Endothelial cell of umbilical vein (primary cell): Measurements from ENCODE around the gene PSME3. TPM values are rescaled to one million over a fixed set of nuclear protein-coding genes. Genes with fewer than 3 reads are reported as not detected.

Experiments used
- BruUV-seq: library from RNA; stranded (reverse); fragments of 400-500 nt; replicated peaks from 2 replicates; lab custom pipeline; 2021; lab: Mats Ljungman, UMichigan
- CTCF ChIA-PET: fragments of 300-600, 350-600 bp; sonication (Branson Sonifier 250); formaldehyde crosslinking; loops from one replicate; lab custom pipeline; 2021; ENCODE audit warnings: antibody characterized with exemption, inconsistent platforms; lab: Charles Lee
- POLR2A ChIA-PET: fragments of 300-600, 350-600 bp; sonication (Branson Sonifier 250); formaldehyde crosslinking; loops from one replicate; lab custom pipeline; 2021; ENCODE audit warnings: antibody characterized with exemption, inconsistent platforms; lab: Charles Lee
- DNase-seq: peaks from one replicate; pipeline ENCODE4 v3.0.0-alpha.2; 2011; ENCODE audit warnings: low read depth, low spot score
- FAIRE-seq: peaks from 2 replicates; lab custom pipeline; 2011; peaks lifted over from hg19 to GRCh38; lab: Jason Lieb, UNC
- H2AFZ ChIP-seq: 2 replicates; pipeline ENCODE4 v1.6.0; 2012; ENCODE audit warnings: low read depth, low read length, control low read depth, inconsistent platforms
- H3K27ac ChIP-seq: 2 replicates; pipeline ENCODE4 v1.5.1; 2011; ENCODE audit warnings: low read depth, mild to moderate bottlenecking, control low read depth, low read length, moderate library complexity; ENCODE audit not compliant: insufficient read depth
- H3K27me3 ChIP-seq, 2 experiments: 2 replicates each; pipeline versions ENCODE4 v1.6.0 to v1.6.1; 2011; ENCODE audit warnings: low read length in 2 of 2, mixed read lengths in 1 of 2; ENCODE audit not compliant: control insufficient read depth in 2 of 2, insufficient read depth in 2 of 2
- H3K36me3 ChIP-seq, 2 experiments: 2 replicates in 1 of 2; 3 replicates in 1 of 2; pipeline ENCODE4 v1.5.1; 2011; ENCODE audit warnings: low read length in 2 of 2, mild to moderate bottlenecking in 1 of 2, moderate library complexity in 1 of 2; ENCODE audit not compliant: control insufficient read depth in 2 of 2, insufficient read depth in 2 of 2; ENCODE audit errors: extremely low read depth in 1 of 2
- H3K4me1 ChIP-seq: 3 replicates; pipeline ENCODE4 v1.5.1; 2011; ENCODE audit warnings: mild to moderate bottlenecking, low read length; ENCODE audit not compliant: control insufficient read depth, insufficient read depth; ENCODE audit errors: extremely low read depth
- H3K4me2 ChIP-seq: 2 replicates; pipeline ENCODE4 v1.6.1; 2011; ENCODE audit warnings: low read length, control low read depth, mixed read lengths; ENCODE audit not compliant: insufficient read depth
- H3K4me3 ChIP-seq, 3 experiments: fragments of 200-600 bp in 1 of 3; sonication (generic), shearing (Covaris generic) in 1 of 3; replicated peaks in 1 of 3; 2 replicates each; pipeline ENCODE4 v1.5.1; 2011 to 2016; ENCODE audit warnings: control low read depth in 3 of 3, low read length in 3 of 3, mild to moderate bottlenecking in 2 of 3, inconsistent platforms in 1 of 3, low read depth in 1 of 3, moderate library complexity in 1 of 3; ENCODE audit not compliant: insufficient read depth in 1 of 3
- H3K79me2 ChIP-seq: 2 replicates; pipeline ENCODE4 v1.6.0; 2012; ENCODE audit warnings: low read length, inconsistent platforms; ENCODE audit not compliant: control insufficient read depth, insufficient read depth
- H3K9ac ChIP-seq: replicated peaks from 2 replicates; pipeline ENCODE3; 2011; ENCODE audit warnings: low read length, control low read depth; ENCODE audit not compliant: insufficient read depth; ENCODE audit errors: extremely low read depth
- H3K9me1 ChIP-seq: replicated peaks from 3 replicates; pipeline ENCODE4 v1.6.0; 2011; ENCODE audit warnings: mild to moderate bottlenecking, low read length; ENCODE audit not compliant: control insufficient read depth, insufficient read depth; ENCODE audit errors: extremely low read depth
- H3K9me3 ChIP-seq: replicated peaks from 2 replicates; pipeline ENCODE4 v1.5.1; 2012; ENCODE audit warnings: low read length, inconsistent platforms; ENCODE audit not compliant: control insufficient read depth, insufficient read depth
- H4K20me1 ChIP-seq: replicated peaks from 2 replicates; pipeline ENCODE3; 2011; ENCODE audit warnings: mild to moderate bottlenecking, low read length; ENCODE audit not compliant: control insufficient read depth, insufficient read depth; ENCODE audit errors: extremely low read depth
- EZH2 ChIP-seq: IDR thresholded peaks from 2 replicates; pipeline ENCODE4 v1.6.1; 2012; ENCODE audit warnings: borderline replicate concordance, low read depth, mild to moderate bottlenecking, moderate library complexity, low read length, inconsistent platforms; ENCODE audit not compliant: severe bottlenecking
- FOS ChIP-seq: IDR thresholded peaks from 2 replicates; pipeline ENCODE4 v1.6.1; 2011; ENCODE audit warnings: mild to moderate bottlenecking, low read length, moderate library complexity, borderline replicate concordance; ENCODE audit not compliant: insufficient read depth
- JUN ChIP-seq: IDR thresholded peaks from 2 replicates; pipeline ENCODE4 v1.6.1; 2011; ENCODE audit warnings: borderline replicate concordance, low read depth; ENCODE audit not compliant: insufficient read length, insufficient read depth
- MAX ChIP-seq: IDR thresholded peaks from 2 replicates; pipeline ENCODE4 v1.6.1; 2011; ENCODE audit not compliant: insufficient read depth, insufficient read length
- POLR2A ChIP-seq: IDR thresholded peaks from 2 replicates; pipeline ENCODE4 v1.6.1; 2012; ENCODE audit warnings: low read depth, mild to moderate bottlenecking, control low read depth, low read length
- POLR2AphosphoS5 ChIP-seq: IDR thresholded peaks from 2 replicates; pipeline ENCODE4 v1.6.1; 2012; ENCODE audit warnings: low read depth, mild to moderate bottlenecking, control low read depth, low read length, moderate library complexity; ENCODE audit not compliant: insufficient read depth
- dilution Hi-C: fragments of 300-500 bp; cut with MboI; formaldehyde crosslinking; loops from one replicate; pipeline ENCODE4 v1.15.0; 2019; ENCODE audit warnings: low sequenced_read_pairs; ENCODE audit not compliant: extremely low pct_ligation_motif_present
- intact Hi-C: fragments of 100-400 bp; cut with micrococcal nuclease; formaldehyde crosslinking; loops from one replicate; pipeline ENCODE4 v1.10.0; 2022
- microRNA-seq: library from miRNA; unstranded; fragments of <30 nt; microRNA quantifications from one replicate; pipeline ENCODE4 v1.2.0, GENCODE V29; 2021; ENCODE audit warnings: borderline number of aligned reads, borderline replicate concordance
- polyA plus RNA-seq, 4 experiments: library from polyadenylated mRNA; depleted of rRNA in 3 of 4; stranded (reverse) in 3 of 4; unstranded in 1 of 4; fragments of >200 nt; gene quantifications; 2 replicates each; pipeline versions ENCODE4 v1.2.1 to v1.2.3, GENCODE V29; 2011 to 2012; ENCODE audit warnings: missing spikeins in 1 of 4
- small RNA-seq: library from RNA; depleted of rRNA; stranded (forward); fragments of <200 nt; gene quantifications from one replicate; pipeline ENCODE3, GENCODE V24; 2012; ENCODE audit warnings: low replicate concordance, low read depth; ENCODE audit not compliant: insufficient read depth, insufficient read length
- total RNA-seq: library from RNA; stranded (reverse); gene quantifications from 2 replicates; pipeline ENCODE4 v1.2.3, GENCODE V29; 2021
- TF ChIP-seq, protein P1 (sequence below), 2 donors: IDR thresholded peaks; 1 replicate in 1 of 2; 2 replicates in 1 of 2; pipeline ENCODE4 v1.5.1; 2011; ENCODE audit warnings: low read length in 2 of 2, mild to moderate bottlenecking in 2 of 2, moderate library complexity in 2 of 2, control low read depth in 1 of 2, inconsistent platforms in 1 of 2, low read depth in 1 of 2; ENCODE audit not compliant: insufficient read depth in 1 of 2; ENCODE audit errors: extremely low read depth in 1 of 2

Gene PSME3
- total and polyA plus RNA-seq, 2 donors (not counting 3 experiments of a cell fraction or from before 2014, with no cell fraction given), result 98.4 to 126 TPM

- Histone ChIP-seq H3K9ac (no peak overlapping the region), H3K9me3 (no peaks in the 10 kb centered on the region), H3K9me1 (no peaks in the 10 kb centered on the region), H3K79me2 (no peaks in the 10 kb centered on the region), H3K4me2 (no peak overlapping the region), H2AFZ (peak overlapping the region; percentile 87), H3K36me3 (no peaks in the 10 kb centered on the region), H3K27me3 (no peaks in the 10 kb centered on the region), H4K20me1 (no peaks in the 10 kb centered on the region), H3K27ac (no peak overlapping the region), H3K4me3 (no peak overlapping the region), H3K4me1 (peaks cover 25% of the 10 kb centered on the region)
- POLR2A ChIA-PET, result no interaction called here
- FAIRE-seq (peak; percentile 80), DNase-seq (peak; percentile 22)
- CTCF ChIA-PET, result no interaction called here
- intact Hi-C loops, result no loop called here
- no peak for TF ChIP-seq EZH2
- no peak for TF ChIP-seq FOS
- TF ChIP-seq, protein P1, sequence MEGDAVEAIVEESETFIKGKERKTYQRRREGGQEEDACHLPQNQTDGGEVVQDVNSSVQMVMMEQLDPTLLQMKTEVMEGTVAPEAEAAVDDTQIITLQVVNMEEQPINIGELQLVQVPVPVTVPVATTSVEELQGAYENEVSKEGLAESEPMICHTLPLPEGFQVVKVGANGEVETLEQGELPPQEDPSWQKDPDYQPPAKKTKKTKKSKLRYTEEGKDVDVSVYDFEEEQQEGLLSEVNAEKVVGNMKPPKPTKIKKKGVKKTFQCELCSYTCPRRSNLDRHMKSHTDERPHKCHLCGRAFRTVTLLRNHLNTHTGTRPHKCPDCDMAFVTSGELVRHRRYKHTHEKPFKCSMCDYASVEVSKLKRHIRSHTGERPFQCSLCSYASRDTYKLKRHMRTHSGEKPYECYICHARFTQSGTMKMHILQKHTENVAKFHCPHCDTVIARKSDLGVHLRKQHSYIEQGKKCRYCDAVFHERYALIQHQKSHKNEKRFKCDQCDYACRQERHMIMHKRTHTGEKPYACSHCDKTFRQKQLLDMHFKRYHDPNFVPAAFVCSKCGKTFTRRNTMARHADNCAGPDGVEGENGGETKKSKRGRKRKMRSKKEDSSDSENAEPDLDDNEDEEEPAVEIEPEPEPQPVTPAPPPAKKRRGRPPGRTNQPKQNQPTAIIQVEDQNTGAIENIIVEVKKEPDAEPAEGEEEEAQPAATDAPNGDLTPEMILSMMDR (IDR thresholded peaks at IDR 0.05; ENCODE audit: extremely low read depth in 1 of 2, insufficient read depth in 1 of 2, low read depth in 1 of 2, low read length in 2 of 2), result no peak
- TF ChIP-seq MAX, result no peak
- no peak for TF ChIP-seq JUN
- no peak for TF ChIP-seq POLR2AphosphoS5
- no peak for TF ChIP-seq POLR2A
- dilution Hi-C loops, result no loop called here
- BruUV-seq, result no TSS peak
These were observed 60.2 kb downstream of the PSME3 start for GRCh38 chr17:42893359-42893758.

Small RNA genes within 50 kb of the gene (microRNA-seq; reads per million reads assigned to microRNA genes)
- 1.5 reads per million for gene MIR6781

Small RNA genes within 50 kb of the gene (small RNA-seq; reads per million reads assigned to genes)
- gene MIR6781 (not detected), gene RNU6-287P (not detected)

Other genes with a start within 250 kb of the PSME3 start
- 52.3 and 53.4 TPM in 2 replicates for gene RETREG3, start 224.0 kb upstream of the PSME3 start, total RNA-seq
- 32.6 and 36.2 TPM in 2 replicates for gene RETREG3, start 224.0 kb upstream of the PSME3 start, polyA plus RNA-seq
- 96.9 and 102 TPM in 2 replicates for gene TUBG1, start 223.7 kb upstream of the PSME3 start, total RNA-seq
- gene TUBG1, start 223.7 kb upstream of the PSME3 start, polyA plus RNA-seq, result 132 and 173 TPM in 2 replicates
- gene TUBG2, start 174.1 kb upstream of the PSME3 start, total RNA-seq, result 13.1 and 13.2 TPM in 2 replicates
- 17.7 and 19.4 TPM in 2 replicates for gene TUBG2, start 174.1 kb upstream of the PSME3 start, polyA plus RNA-seq
- gene PLEKHH3, start 156.4 kb upstream of the PSME3 start, total RNA-seq, result 11.3 and 13.2 TPM in 2 replicates
- gene PLEKHH3, start 156.4 kb upstream of the PSME3 start, polyA plus RNA-seq, result 5.4 and 6.8 TPM in 2 replicates
- 1.3 TPM in 1 of 2 replicates, not detected in the other for gene CCR10, start 151.6 kb upstream of the PSME3 start, total RNA-seq
- 1.1 and 1.4 TPM in 2 replicates for gene CCR10, start 151.6 kb upstream of the PSME3 start, polyA plus RNA-seq
- 3.6 and 44.8 TPM in 2 replicates for gene CNTNAP1, start 150.9 kb upstream of the PSME3 start, total RNA-seq
- gene CNTNAP1, start 150.9 kb upstream of the PSME3 start, polyA plus RNA-seq, result 26.3 and 27.3 TPM in 2 replicates
- gene EZH1, start 88.4 kb upstream of the PSME3 start, total RNA-seq, result 29.8 and 31.4 TPM in 2 replicates
- gene EZH1, start 88.4 kb upstream of the PSME3 start, polyA plus RNA-seq, result 27.8 and 33.7 TPM in 2 replicates
- gene RAMP2, start 72.2 kb upstream of the PSME3 start, total RNA-seq, result 71.0 and 106 TPM in 2 replicates
- 192 and 262 TPM in 2 replicates for gene RAMP2, start 72.2 kb upstream of the PSME3 start, polyA plus RNA-seq
- 45.0 and 47.1 TPM in 2 replicates for gene VPS25, start 59.9 kb upstream of the PSME3 start, total RNA-seq
- gene VPS25, start 59.9 kb upstream of the PSME3 start, polyA plus RNA-seq, result 86.8 and 107 TPM in 2 replicates
- gene WNK4, start 52.8 kb upstream of the PSME3 start, total RNA-seq, result 1.9 TPM in 2 replicates
- 0.48 and 0.84 TPM in 2 replicates for gene WNK4, start 52.8 kb upstream of the PSME3 start, polyA plus RNA-seq
- gene COA3, start 34.7 kb upstream of the PSME3 start, total RNA-seq, result 56.6 and 57.5 TPM in 2 replicates
- gene COA3, start 34.7 kb upstream of the PSME3 start, polyA plus RNA-seq, result 126 and 139 TPM in 2 replicates
- gene CNTD1, start 34.5 kb upstream of the PSME3 start, total RNA-seq, result not detected in 2 replicates
- not detected in 2 replicates for gene CNTD1, start 34.5 kb upstream of the PSME3 start, polyA plus RNA-seq
- gene BECN1, start 9.1 kb upstream of the PSME3 start, total RNA-seq, result 92.3 and 93.5 TPM in 2 replicates
- 51.4 and 63.1 TPM in 2 replicates for gene BECN1, start 9.1 kb upstream of the PSME3 start, polyA plus RNA-seq
- gene AOC2, start 11.2 kb downstream of the PSME3 start, total RNA-seq, result 1.6 and 1.9 TPM in 2 replicates
- 0.62 and 0.65 TPM in 2 replicates for gene AOC2, start 11.2 kb downstream of the PSME3 start, polyA plus RNA-seq
- gene AOC3, start 17.8 kb downstream of the PSME3 start, total RNA-seq, result 0.27 and 0.44 TPM in 2 replicates
- gene AOC3, start 17.8 kb downstream of the PSME3 start, polyA plus RNA-seq, result 0.11 and 0.19 TPM in 2 replicates
- gene G6PC1, start 67.4 kb downstream of the PSME3 start, total RNA-seq, result not detected in 2 replicates
- not detected in 2 replicates for gene G6PC1, start 67.4 kb downstream of the PSME3 start, polyA plus RNA-seq
- 39.7 and 53.2 TPM in 2 replicates for gene AARSD1, start 131.1 kb downstream of the PSME3 start, total RNA-seq
- gene AARSD1, start 131.1 kb downstream of the PSME3 start, polyA plus RNA-seq, result 38.3 and 42.8 TPM in 2 replicates
- not detected in 2 replicates for gene PTGES3L, start 146.7 kb downstream of the PSME3 start, total RNA-seq
- gene PTGES3L, start 146.7 kb downstream of the PSME3 start, polyA plus RNA-seq, result 0.23 and 0.45 TPM in 2 replicates
- 11.7 and 12.0 TPM in 2 replicates for gene RUNDC1, start 147.2 kb downstream of the PSME3 start, total RNA-seq
- 7.3 and 9.2 TPM in 2 replicates for gene RUNDC1, start 147.2 kb downstream of the PSME3 start, polyA plus RNA-seq
- gene RPL27, start 165.0 kb downstream of the PSME3 start, total RNA-seq, result 1,014 and 1,102 TPM in 2 replicates
- gene RPL27, start 165.0 kb downstream of the PSME3 start, polyA plus RNA-seq, result 2,467 and 2,620 TPM in 2 replicates
- gene IFI35, start 173.4 kb downstream of the PSME3 start, total RNA-seq, result 9.4 and 11.1 TPM in 2 replicates
- gene IFI35, start 173.4 kb downstream of the PSME3 start, polyA plus RNA-seq, result 22.5 and 23.5 TPM in 2 replicates
- gene VAT1, start 189.0 kb downstream of the PSME3 start, total RNA-seq, result 482 and 487 TPM in 2 replicates
- gene VAT1, start 189.0 kb downstream of the PSME3 start, polyA plus RNA-seq, result 339 and 370 TPM in 2 replicates
- 0.53 and 0.97 TPM in 2 replicates for gene RND2, start 191.8 kb downstream of the PSME3 start, total RNA-seq
- 0.60 and 0.81 TPM in 2 replicates for gene RND2, start 191.8 kb downstream of the PSME3 start, polyA plus RNA-seq